Endometrium (tissue), 2 donors: Measurements from ENCODE around the gene BABAM2.
"Not testable (repeated sequence)": the region's sequence is repeated elsewhere in the genome, so short reads cannot be mapped to it uniquely, and the experiment has no call there.

Experiments used
- FAIRE-seq: peaks from 2 replicates; lab custom pipeline; 2012; peaks lifted over from hg19 to GRCh38; lab: Jason Lieb, UNC
- donor health status: control.
- donor health status: control.

The BABAM2 gene

DNA sequence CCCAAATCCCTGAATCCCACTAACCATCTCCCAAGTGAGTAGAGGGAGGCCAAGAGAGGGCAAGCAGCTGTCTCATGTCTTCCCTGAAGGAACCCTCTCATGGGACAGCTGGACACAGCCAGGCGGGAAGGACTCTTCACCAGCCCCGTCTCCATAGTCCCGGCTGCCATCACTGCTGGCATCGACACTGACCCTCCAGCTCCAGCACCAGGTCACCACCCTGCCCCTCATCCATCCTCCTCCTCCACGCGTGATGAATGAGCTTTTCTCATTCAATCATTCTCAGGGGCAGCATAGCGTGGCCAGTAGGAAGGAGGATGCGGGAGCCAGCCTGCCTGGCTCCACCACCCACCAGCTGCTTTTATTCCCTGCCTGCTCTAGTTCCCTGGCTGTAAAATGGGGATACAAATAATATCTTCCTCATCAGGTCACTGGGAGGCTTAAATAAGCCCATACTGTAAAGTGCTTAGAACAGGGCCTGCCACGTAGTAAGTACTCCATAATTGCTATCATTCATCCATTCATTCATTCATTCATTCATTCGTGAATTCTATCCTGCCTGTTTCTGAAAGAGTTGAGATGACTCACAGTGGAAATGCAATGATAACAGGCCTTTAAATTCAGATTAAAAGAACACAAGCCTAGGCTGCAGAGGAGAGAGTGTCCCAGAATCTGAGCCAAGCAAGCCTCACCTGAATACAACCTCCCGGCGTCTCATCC, 471.6 kb downstream of the BABAM2 start:
- FAIRE-seq: no peak

DNA sequence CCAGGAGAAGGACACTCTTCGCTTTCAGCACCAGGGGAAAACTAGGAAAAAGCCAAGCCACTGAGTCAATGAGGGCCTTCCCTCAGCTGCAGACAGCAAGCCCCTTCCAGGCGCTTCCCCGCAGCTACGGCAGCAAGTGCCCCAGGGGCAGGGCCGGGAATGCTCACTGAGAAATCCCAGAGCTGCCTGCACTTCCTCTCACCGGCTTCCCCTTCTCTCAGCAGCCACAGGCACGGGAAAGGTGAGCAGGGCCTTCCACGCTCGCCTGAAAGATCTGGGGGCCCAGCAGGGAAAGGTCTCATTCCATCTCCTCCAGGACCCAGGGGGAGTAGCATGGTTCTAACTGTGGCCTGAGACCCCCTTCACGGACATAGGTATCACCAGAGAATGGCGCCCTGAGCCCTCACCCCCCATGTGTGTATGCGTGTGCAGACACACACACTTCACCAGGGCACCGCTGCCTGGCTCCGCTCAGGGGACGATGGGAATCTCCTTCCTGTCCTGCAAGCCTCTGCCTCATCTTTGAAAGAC, 472.5 kb downstream of the BABAM2 start:
- FAIRE-seq: no peak

DNA sequence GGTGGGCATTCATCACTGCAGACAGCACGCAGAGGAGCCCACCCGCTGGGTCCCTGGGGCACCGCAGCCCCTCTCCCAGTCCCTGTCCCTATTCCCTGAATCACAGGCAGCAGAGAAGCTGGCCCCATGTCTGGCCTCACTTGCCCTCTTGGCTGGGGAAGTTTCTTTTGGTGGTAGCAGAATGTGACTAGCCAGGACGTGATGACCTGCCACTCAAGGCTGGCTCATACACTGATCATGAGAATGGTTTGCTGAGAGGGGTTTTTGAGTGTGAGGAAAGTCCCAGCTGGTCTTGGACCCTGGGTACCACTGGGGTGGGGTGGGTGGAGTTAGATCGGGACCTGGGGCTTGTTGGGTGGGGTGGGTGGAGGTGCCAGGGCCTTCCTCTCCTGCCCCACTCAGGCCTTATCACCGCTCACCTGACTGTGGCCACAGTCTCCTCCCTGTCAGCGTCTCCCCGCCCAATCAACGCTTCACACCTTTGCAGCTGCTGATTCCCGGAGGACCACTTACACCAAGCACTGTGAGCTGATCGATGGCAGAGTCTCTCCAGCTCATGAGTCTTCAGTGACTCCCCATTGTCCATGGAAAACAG, 473.3 kb downstream of the BABAM2 start:
- FAIRE-seq: no peak

DNA sequence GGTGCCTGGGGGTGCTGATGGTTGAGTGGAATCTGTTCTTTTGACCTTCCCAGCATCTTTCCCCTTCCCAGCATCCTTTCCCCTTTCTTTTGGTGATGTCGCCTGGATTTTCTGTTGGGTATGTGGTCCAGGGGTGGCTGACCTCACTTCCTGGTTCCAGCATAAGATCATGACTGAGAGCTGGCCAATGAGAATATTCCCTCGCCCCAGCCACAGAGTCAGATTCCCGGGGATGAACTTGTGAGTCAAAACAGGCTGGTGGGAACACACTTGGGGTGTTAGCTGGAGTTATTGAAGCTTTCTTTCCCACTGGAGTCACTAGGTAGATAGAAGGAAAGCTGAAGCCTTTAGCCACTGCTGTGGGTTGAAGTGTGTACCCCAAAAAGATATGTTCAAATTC, 474.1 kb downstream of the BABAM2 start:
- FAIRE-seq: no peak

DNA sequence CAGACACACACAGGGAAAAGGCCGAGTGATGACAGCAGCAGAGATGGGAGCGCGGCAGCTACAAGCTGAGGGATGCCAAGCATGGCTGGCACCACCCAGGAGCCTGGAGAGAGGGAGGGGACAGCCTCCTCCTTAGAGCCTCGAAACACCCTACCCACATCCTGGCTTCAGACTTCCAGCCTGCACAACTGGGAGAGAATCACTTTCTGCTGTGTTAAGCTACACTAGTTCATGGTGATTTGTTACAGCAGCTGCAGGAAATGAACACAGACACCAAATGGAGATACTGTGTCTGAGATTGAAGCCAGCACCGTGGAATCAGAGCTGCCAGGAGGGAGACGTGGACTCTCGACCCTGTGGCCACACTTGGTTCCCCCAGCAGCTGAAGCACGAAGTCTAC, 474.6 kb downstream of the BABAM2 start:
- no peak for FAIRE-seq

DNA sequence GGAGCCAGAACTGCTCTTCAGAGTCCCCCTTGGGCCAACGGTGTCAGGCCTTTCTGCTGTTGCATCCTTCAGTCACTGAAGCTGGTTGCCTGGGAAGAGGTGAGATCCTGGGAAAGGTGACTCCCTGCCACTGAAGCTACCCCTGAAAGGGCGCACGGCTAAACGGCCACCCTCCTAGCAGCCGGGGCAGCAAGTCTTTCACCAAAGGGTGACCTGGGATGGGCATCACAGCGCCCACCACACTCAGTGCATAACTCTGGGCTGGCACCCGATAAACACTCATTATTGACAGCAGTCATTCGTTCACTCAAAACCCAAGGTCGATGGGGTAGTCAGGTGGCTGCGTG, 475.6 kb downstream of the BABAM2 start:
- no peak for FAIRE-seq

DNA sequence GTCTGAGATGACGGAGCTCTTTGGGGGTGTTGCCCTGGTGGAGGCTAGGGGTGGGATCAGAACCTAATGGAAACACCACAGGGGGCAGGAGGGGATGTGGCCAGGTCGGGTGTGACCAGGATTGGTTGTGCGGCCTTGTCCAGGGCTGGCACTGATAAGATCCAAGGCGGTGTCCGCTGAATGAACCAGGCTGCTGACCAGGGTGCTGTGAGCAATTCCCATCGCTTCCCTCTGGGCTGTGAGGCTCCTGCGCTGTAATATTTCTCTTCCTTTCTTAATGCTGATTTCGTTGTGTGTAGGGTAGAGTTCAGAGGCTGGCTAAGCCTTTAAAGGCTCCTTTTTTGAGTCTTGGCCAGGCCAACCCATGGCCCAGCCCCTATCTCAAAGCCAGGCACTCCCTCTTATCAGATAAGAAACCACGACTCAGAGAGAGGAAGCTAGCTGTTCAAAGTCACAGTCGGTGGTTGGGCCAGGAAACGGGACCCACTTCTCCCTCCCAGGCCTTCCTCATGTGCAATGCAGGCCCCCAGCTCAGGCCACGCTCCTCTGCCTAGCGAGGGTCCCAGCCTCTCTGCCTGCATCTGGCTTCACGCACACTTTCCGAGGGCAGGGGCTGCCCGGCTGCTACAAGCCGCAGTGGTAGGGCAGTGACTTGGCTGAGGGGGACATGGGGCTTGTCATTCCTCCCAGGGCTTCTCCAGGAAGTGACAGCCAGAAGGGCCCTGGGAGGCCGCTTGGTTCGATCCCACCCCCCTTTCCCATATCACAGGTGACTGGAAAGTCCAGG, 476.2 kb downstream of the BABAM2 start:
- FAIRE-seq: no peak

DNA sequence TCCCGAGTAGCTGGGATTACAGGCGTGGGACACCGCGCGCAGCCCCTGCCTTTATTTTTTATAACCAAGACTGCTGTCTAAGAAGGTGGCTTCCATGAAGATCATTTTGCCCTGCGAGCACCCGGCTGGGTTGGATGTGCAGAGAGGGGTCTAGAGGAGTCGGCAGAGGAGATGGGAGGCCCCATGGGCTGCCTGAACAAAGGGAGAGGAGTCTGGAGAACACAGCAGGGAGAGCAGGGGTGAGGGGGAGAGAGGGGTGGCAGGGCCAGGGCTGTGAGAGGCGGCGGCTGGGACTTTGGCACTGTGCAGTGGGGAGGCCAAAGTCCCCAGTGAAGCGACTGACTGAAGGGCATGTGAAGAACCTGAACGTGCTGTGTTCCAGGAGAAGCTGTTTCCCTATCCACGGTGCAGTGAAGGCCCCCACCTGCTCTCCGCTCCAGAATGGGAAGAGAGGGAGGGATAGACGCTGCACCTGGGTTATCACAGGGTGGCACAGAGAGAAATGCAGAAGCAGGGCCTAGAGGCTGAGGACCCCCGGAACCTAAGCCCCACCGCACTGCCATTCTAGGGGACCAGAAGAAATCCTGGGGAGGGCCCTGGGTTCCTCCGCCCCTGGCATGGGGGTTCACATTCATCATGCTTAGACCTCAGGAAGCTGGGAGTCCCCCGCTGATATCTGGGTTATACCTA, 477.3 kb downstream of the BABAM2 start:
- no peak for FAIRE-seq

DNA sequence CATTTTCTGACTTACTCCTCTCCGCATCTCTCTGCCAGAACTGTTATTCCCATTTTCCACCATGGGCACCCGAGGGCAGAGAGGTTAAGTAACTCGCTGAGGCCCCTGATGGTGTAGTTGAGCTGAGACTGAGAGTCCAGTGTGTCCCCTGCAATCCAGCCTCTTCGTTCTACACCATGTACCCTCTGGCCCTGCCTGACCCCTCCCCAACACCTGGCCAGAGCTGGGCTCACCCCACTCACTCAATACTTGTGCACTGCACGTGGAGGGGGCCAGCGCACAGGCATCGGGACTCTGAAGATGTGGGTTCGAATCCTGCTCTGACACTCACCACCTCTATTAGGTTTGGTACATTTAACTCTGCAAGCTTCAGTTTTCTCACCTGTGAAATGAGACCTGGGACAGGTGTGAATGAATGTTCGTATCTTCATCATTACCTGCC, 477.8 kb downstream of the BABAM2 start:
- no peak for FAIRE-seq

DNA sequence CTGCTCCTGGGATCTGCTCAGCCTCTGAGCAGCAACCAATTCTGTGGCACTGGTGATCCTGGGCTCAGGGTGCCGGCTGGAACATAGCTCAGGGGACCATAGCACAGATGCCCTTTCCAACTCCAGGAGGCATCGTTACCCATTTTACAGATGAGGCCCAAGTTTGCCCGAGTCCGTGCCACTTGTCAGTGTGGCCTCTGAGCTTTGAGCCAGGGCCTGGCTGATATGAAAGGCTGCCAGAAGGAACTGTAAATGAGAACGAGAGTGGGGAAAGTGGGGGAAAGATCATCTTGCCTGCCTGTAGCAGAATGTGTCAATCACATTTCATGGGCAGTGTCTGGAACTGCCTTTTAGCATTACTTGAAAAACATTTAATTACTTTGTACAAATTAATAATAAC, 478.8 kb downstream of the BABAM2 start:
- FAIRE-seq: no peak

DNA sequence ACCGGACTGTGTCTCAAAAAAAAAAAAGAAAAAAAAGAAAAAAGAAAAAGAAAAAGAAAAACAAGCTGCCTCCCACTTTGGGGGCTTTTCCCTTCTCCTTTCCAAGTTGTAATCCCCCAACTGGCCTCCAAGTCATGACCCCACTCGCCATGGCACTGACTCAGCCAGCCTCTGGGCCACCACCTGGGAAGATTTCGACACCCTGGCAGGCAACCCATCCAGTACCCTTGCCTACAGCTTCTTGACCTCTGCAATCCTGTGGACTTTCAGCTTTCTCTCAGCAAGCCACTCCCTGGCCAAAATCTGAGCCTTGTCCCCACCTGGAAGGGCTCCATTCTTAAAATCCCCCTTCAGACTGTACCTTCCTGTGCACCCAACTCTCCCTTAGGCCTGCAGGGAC, 479.8 kb downstream of the BABAM2 start:
- FAIRE-seq: no peak

DNA sequence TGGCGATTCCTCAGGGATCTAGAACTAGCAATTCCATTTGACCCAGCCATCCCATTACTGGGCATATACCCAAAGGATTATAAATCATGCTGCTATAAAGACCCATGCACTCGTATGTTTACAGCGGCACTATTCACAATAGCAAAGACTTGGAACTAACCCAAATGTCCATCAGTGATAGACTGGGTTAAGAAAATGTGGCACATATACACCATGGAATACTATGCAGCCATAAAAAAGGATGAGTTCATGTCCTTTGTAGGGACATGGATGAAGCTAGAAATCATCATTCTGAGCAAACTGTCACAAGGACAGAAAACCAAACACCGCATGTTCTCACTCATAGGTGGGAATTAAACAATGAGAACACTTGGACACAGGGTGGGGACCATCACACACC, 481.2 kb downstream of the BABAM2 start:
- not testable (repeated sequence) for FAIRE-seq

DNA sequence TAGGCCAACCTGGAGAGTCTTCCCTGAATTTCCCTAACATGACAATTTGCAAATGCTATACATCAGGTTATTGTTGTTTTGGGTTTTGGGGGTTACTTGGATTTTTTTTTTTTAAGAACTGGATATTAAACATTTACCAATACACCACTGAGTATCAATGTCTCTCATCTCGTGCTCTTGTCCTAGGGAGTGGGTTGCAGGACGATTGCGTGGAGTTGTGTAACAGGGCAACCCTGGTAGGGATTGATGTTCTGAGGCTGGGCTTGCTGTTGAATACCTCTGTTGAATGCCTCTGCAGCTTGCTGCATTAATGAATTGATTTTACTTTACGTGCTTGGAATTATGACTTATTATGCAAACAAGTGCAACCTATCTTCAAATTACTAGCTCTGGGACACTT, 483.3 kb downstream of the BABAM2 start:
- no peak for FAIRE-seq

DNA sequence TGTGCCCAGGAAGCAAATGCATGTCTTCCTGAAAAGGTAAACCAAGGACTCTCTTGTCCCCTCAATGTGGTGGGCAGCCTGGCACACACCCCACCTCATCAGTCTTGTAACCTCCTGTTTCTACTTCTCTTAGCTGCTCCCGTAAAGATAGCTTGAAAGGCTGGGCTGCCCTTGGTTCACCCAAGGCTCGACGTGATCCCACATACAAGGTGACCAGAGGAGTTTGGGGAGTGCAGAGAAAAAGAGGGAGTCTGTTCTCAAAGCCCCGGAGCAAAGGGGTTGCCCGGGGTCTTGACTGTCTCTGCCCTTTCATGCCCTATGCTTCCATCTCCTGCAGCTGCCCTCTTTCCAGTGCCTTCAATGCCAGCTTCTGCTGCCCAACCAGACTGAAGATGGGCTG, 483.8 kb downstream of the BABAM2 start:
- no peak for FAIRE-seq

DNA sequence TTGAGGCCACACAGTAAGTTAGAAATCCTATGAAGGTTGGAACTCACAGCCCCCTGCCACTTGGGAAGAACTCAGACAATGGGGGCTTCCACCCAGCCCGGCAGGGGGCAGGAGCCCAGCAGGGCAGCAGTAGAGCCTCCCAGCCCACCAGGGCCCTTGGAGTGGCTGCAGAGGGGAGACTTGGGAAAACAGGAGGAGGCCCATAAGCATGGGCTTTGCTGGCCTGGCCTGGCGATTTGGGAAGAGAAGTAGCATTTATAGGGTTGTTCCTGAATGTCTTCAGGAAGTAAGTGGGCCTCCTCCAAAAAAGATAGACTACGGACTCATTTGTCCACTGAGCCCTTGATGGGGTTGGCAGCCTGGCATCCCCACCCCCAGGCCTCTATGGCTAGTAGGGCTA, 484.7 kb downstream of the BABAM2 start:
- no peak for FAIRE-seq

DNA sequence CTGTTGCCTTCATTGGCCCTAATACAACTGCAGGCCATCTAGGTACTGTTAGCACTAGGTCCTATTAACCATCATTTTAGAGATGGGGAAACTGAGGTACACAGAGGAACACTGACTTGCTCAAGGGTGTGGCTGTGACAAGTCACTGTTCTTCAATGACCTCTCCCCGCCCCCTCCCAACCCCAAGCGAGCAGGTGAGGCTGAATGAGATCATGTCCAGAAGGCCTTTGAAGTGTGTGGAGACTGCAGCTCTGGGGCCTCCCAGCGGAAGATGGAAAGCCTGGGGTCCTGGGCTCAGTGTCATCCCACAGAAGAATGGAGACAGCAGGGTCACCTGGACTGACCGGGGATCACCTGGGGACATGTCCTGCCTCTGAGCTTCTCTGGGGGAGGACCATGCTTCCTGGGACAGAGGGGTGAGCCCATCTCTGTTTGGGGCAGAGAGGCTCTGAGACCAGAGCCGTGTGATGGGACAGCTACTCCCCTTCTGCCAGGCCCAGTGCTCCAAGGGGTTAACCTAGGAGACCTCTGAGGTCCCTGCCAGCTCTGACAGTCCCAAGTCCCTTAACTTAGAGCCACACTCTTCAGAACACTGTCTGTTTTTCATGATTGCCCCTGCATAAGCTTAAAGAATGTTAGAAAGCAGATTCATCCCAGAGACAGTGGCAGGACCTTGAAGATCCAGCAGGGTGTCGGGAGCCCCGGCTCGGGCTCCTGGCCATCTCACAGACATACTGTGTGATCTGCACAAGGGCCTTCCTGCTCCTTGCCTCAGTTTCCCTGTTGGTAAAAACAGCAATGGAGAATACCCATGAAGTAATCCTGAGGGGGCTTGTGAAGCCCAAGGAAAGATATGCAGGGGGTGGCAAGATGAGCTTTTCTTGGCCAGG, 485.5 kb downstream of the BABAM2 start:
- FAIRE-seq: no peak

DNA sequence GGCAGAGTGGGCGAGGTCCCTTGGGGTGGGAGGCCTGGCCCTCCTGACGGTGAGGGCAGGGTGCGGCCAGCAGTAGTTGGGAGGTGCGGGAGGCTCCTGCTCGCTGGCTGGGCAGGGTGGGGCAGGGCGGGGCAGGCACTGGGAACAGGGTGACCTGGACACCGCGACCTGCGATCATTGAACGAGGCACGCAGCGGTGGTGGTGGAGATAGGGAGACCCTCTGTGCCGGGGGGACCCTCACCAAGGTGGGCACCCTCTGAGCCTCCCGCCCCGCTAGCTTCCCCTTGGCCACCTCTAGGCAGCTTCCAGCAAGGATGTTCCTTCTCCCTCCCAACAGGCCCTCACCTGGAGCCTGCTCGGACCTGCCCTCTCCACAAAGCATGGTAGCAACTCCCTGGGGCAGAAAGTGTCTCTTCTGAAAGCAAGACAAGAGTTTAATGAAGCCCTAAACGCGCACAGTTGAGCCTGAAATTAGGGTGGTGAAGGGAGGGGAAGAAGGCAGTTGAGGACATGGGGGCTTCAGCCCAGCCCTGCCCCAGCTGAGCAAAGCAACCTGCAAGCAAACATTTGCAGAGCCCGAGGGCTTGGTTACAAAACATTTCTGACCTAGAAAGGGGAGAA, 486.8 kb downstream of the BABAM2 start:
- FAIRE-seq: no peak

DNA sequence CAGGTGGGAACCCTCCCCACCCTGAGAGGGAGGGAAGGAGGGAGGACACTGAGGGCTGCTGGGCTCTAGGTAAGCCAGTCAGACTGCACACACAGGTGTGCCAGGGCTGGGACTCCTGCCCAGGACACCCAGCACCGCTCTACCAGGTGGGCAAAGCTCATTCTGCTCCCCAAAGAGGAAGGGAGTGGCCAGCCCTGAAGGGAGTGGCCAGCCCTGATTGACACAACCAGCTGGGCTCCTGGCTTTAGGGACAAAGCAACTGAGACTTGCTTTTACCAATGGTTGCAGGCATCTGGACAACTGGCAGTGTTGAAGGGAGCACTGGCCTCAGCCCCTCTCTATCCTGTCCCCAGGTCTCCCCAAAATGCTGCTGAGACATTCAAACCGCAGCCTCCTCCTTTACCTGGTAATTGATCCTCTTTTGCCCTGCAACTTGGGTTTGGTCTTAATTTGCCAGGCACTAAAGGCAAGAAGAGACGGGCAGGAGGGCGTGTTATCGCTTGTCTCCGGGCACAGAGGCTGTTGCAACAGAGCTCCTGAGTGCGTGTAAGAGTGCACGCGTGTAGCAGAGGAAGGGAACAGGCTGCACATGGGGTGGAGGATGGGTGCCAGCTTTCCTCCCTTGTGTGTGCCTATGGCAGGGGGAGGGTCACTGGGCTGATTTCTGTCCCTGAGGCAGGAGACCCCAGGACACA, 487.6 kb downstream of the BABAM2 start:
- no peak for FAIRE-seq

DNA sequence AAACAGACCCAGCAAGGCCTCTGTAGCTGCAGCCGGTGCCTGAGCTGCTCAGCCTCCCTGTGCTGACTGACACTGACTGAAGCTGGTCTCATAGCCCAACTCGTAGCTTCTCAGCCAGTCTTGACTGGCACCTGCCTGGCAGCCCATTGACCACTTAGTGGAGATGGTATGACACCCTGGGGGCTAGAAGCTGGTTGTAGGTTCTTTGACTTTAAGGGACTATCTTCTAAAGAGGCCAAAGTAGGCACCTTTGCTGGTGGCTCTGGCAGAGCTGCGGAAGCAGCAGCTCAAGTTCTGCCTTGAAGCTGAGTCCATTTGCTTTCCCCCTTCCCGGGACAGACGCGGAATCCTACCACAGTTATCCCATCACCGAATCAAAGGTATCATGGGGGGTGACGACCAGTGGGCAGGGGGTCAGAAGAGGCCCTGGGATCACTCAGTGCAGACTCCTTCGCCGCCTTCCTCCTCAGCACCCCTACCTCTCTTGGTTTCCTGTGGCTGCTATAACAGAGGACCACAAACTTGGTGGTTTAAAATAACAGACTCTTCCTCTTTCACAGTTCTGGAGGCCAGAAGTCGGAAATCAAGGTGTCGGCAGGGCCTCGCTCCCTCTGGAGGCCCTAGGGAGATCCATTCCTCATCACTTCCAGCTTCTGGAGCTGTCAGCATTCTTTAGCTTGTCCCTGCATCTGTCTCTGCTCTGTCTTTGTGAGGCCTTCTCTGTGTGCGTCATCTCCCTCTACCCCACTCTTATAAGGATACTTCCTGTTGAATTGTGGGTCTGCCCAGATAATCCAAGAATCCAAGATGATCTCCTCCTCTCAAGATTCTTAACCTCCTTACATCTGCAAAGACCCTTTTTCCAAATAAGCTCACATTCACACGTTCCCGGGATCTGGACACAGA, 488.4 kb downstream of the BABAM2 start:
- FAIRE-seq: no peak
